GM21529 (cell line): Measurements from ENCODE around the gene LGSN.
"Not testable (repeated sequence)": the region's sequence is repeated elsewhere in the genome, so short reads cannot be mapped to it uniquely, and the experiment has no call there.

Source experiments
- ATAC-seq: cut with Tn5 transposase; IDR thresholded peaks from one replicate; pipeline ENCODE4 v1.9.1; 2021; ENCODE audit not compliant: unreplicated experiment

LGSN gene

DNA sequence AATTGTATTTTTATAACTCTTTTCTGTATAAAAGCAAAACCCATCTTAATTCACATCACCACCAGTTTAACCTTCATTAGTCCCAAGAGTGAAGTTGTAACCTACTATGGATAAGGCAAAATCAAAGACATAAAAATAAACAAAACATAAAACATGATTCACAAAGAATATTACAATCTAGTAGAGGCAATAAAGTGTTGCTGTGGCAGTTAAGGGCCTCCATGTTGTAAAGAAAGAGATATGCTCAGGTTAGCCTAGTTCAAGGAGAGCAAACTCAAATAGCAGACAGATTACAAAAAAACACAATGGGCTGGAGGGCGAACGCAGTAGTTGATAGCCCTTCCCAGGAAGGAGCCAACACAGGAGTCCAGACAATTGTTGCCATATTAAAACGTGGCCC is 13.4 kb downstream of the LGSN start:
- ATAC-seq = no peak

DNA sequence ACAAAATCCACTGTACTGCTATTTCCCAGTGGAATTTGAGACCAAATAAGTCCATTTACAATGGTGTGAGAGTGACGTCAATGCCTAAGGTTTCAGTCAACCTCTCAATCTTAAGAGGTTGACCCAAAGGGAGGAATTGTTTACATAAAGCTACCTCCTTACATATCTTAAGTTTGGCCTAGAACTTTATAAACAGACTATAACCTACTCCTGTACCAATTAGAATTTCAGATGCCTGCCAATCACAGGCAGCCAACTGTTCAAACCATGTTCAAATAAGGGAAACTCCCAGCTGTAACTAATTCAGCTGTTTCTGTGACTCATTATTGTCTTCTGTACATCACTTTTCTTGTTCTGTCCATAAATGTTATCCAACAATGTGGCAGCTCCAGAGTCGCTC is 14.5 kb downstream of the LGSN start:
- no peak for ATAC-seq

DNA sequence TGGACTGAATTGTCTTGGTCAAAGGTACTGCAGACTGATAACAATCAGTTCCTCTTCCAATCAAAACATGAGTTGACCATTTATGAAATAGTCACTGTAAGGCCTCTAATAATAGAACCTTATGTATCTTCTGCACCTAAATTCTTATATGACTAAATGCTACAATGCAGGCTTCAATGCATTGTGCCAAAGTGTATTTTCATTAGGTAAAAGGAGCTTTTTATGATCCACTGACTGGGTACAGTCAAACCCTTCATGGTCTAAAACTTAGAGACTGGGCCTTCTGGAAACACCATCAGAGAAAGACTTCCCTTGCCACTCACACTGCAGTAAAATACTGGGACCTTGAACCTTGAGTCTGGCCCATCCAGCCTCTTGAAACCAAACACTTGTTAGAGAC is 16.3 kb downstream of the LGSN start:
- ATAC-seq = no peak

DNA sequence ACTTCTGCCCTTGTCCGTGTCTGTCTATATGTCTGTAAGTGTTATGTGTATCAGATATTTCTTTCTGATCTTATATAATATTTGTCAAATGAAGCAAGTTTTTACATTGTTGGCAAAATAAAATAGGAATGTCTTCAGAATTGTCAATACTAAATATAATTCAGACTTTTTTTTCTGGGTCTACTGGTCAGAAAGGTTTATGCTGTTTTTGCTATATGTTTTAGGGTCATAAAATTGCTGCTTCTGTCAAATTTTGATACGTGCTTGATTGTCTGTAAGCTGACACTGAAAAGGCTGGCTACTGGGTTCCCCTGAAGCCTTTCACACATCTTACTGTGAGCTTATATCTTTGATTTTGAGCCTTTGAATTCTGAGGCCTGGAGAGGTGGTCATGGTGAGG is 20.1 kb downstream of the LGSN start:
- no peak for ATAC-seq

DNA sequence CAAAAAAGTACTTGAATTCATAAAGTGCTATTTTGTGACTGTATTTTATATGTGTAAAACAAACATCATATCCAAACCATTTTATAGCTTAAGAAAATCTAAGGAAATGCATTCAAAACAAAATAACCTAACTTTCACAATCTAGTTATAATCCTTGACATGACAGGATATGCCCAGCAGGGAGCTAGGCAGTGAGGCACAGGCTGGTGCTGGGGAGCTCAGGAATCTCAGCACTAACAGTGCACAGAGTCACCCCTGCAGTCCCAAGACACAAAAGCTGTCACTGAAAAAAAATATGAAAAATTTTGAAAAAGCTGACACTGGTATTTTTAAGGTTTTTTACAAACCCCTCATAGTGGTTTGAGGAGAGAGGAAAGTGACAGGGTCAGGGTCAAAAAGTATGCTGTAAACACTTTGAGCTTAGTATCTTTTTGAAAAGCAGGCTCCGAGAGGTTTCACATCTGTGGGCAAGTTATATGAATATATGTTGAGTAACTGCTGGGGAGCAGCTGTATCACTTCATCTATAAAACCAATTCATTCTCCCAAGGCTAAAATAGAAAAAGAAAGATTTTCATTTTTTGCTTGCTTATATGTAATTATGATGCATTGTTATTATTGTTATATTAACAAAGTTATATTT is 24.1 kb downstream of the LGSN start:
- ATAC-seq = no peak

DNA sequence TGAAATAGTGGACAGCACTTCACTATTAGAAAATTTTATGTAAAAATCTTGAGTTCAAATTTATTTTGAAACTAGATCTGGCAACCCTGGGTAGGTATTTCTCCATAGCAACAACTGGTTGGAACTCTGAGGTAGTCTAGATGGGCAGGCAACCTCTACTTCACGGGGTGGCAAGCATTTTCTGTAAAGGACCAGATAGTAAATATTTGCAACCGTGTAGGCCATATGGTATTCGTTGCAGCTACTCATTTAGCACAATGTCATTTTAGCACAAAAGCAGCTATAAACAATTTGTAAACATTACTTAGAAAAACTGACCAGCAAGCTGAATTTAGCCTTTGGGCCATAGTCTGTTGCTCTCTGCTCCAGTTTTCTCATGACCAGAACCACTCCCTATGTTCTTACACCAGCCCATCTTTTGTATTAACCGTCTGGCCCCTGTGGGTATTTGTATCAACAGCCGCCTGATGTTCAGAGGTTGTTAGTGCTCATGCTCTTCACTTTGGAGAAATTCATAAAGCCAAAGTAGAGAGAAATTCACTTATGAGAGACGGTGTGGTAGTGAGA is 29.2 kb downstream of the LGSN start:
- ATAC-seq = no peak

DNA sequence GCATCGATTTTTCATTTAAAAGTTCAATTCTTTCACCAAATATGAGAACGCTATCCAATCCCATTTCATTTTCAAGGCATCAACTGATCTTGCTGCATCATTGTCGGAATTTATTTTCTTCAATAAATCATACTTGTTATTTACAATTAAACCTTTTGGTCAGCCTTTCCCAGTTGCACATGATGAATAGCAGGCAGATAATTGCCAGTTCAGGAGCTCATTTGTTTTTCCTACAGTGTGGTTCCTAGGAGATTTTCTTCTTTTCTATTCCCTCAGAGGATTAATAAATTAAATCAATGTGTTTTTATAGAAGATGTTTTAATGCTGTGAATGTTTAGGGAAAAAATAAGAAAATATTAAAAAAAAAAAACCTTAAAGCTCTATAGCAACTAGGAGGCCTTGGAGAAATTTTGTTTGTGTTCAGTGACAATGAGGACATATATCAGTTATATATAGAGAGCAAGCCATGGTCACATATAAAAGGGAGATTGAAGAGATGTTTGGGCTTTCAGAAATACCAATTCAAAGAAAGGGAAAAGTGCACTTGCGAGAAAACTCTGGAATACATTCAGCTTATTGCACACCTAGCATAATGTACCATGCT is 30.4 kb downstream of the LGSN start:
- no peak for ATAC-seq

DNA sequence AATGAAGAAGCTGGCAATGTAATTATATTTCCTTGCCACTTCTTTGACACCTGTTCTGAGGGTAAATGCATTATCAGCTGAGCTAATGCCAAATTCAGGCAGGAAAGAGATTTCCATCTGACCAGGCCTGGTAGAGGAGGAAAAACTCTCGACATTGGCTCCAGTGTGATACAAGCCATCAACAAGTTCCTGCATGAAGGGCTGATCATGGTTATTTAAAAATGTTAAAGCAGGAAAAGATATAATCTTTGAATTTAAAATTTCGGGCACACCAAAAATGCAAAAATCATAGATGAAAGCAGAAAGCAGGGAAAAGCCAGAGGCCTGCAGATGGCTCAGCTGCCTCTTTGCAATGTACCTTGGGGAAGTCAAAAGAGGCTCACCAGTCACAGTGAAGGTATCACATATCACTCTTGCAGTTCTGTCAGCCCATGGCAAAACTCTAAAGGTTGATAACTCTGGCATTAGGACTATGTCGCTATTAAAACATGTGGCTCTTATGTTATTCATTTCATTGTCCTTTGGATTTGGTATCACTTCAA is 39.1 kb downstream of the LGSN start:
- ATAC-seq = no peak

DNA sequence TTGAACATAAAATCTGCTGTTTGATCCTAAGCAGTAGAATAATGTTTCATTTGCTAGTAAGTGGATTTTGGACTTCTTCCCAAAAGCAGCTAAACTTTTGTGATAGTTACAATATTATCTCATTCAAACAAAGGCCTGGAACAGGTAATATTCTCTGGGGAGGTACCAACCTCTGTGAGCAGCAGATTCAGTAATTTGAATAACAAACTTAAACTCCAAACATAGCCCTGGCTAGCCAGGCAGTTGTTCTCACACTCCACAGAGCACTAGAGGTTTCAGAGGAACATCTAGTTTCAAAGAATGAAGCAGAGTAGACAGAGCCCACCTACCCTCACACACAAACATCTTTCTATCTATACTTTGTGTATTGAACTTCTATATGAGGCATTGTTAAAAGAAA is 40.9 kb downstream of the LGSN start:
- ATAC-seq = no peak

DNA sequence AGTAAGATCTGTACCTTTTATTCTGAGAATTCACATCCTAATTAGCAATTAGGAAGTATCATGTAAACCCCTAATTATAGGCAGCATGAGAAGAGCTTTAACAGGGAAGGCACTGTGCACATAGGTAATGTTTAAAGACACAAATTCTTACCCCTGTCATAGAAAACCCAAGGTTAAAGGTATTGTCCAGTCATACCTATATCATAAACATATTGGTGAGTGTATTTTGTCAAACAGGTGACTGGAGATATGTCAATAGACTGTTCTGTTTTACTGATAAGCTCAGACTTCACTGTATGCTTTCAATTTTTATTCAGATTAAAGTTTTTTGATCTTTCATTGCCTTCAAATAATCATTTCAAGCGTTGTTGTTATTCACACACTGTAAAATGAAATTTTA is 43.8 kb downstream of the LGSN start:
- ATAC-seq = no peak

DNA sequence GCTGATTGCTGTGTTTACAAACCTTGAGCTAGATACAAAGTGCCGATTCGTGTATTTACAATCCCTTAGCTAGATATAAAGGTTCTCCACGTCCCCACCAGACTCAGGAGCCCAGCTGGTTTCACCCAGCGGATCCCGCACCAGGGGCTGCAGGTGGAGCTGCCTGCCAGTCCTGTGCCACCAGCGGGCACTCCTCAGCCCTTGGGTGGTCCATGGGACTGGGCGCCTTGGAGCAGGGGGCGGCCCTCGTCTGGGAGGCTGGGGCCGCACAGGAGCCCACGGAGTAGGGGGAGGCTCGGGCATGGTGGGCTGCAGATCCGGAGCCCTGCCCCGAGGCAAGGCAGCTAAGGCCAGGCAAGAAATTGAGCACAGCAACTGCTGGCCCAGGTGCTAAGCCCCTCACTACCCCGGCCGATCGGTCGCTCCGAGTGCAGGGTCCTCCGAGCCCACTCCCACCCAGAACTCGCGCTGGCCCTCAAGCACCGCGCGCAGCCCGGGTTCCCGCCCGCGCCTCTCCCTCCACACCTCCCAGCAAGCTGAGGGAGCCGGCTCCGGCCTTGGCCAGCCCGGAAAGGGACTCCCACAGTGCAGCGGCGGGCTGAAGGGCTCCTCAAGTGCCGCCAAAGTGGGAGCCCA is 44.9 kb downstream of the LGSN start:
- not testable (repeated sequence) for ATAC-seq

DNA sequence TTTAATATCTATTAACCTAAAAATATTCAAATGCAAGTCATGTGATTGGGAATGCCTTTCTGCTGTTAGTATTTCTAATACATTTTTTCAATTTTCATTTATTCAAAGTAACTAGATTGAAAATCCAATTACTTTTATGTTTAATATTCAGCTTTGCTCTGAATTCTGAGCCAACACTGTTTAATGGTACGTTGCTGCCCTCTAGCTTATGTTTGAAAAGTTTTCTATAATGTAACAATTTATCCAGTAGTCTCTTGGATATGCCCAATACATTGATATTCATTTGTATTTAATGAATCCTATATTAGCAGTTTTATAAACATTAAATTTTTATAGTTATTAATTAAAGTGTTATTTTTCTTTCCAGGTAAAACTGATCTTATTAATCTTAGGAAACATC is 47.4 kb downstream of the LGSN start:
- no peak for ATAC-seq

DNA sequence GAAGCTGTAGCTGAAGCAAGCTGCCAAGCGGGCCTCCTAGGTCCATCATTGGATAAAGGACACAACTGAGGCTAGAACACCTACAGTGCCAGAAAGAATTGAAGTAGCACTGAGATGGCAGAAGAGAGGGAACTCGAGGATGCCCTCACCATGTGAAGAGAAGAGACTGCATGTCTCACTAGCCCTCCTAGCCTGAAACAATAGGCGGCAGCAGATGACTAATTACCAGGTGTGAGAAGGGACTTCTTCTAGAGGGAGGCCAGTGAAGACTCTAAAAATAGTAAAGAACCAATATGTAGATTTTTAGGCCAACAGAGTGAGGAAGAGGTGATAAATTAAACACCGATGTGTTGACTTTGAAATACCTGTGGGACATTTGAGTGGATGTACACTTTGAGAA is 50.3 kb downstream of the LGSN start:
- peak; percentile 48 for ATAC-seq

DNA sequence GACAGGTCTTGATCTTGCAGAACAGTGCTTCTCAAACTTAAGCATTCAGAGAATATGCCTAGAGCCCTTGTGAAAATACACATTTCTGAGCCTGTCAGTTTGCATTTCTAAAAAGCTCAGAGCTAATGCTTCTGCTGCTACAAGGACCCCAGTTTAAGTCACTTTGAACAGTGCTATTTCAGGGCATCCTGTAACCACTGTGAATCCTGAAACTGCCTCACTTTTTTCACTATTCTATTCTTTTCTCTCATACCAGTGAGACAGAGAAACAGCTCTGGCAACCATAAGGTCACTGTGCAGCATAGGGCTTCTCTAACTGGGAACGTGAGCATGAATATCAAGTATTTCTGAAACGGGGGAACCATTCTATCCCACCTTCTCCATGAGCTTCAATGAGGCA is 51.2 kb downstream of the LGSN start:
- peak; percentile 70 for ATAC-seq

DNA sequence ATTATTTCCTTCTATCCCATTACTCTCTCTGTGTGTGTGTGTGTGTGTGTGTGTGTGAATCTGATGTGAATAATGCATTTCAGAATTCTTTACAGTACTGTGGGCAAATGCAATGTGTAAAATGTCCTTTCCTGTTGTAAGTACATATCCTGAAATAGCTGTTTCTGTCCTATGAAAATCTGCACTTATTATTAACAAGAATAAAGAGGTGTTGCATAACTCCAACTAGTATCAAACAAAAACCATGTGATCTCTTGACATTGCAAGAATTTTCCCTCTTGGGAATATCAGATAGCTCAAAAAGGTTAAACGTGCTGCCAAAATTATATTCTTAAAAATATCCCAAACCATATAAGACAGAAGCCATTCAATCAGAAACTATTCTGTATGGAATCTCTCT is 52.0 kb downstream of the LGSN start:
- no peak for ATAC-seq

DNA sequence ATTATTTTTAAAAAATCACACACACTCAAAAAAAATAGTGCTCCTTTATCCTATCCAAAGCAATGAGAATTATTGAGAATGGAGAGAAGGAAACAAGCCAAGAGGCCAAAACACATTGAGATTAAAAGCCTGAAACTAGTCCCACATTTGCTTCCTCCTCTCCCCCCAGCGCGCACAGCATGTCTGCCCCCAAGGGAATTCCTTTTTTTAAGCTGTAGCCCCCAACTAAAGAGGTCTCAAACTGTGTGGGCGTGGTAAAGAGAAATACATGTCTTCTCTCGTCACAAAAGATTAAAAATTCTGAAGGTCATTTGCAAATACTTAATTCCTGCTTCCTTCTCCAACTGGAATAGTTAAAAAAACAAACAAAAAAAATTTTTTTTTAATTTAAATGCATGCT is 52.7 kb downstream of the LGSN start:
- ATAC-seq = no peak

DNA sequence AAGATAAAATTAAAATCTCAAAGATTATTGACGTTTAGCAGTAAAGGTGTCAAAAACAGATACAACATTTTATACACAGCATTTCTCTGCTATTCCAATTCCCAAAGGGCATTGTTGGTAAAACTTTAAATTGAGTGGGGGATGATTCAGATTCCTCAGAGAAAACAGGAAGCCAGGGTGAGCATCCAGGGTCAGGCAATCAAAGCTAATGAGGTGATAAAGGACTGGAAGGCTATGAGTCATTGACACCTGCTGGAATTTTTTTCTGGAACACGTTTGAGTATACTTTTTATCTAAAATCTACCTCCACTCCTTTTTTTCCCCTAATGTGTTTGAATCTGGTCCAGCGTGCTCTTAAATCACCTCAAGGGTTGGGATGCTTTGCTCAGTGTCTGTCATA is 56.3 kb downstream of the LGSN start:
- ATAC-seq = no peak

DNA sequence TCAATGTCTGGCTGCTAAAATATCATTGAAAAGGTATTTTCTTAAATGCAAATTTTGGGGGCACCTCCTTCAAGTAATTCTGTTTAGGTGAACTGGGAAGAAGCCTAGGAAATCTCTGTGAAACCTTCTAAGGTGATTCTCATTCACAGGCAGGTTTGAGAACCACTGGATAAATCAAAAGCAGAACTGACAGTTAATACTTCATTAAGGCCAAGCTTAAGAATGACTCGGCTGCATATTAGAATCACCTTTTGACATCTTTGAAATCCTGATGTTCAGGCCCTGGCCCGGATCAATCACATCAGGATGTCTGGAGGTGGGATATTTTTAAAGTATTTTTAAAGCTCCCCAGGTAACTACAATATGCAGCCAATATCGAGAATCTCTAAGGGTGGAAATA is 58.0 kb downstream of the LGSN start:
- peak; percentile 78 for ATAC-seq

DNA sequence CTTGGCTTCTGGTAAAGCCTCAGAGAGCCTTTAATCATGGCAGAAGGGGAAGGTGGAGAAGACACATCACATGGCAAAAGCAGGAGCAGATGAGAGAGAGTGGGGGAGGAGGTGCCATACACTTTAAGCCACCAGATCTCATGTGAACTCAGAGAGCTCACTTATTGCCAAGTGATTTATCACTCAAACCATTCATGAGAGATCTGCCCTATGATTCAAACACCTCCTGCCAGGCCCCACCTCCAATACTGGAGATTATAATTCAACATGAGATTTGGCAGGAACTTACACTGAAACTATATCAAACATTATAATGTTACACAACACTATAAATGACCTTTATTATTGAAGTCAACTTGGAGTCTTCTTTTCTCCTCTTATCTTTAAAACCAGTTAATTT is 60.6 kb downstream of the LGSN start:
- no peak for ATAC-seq

DNA sequence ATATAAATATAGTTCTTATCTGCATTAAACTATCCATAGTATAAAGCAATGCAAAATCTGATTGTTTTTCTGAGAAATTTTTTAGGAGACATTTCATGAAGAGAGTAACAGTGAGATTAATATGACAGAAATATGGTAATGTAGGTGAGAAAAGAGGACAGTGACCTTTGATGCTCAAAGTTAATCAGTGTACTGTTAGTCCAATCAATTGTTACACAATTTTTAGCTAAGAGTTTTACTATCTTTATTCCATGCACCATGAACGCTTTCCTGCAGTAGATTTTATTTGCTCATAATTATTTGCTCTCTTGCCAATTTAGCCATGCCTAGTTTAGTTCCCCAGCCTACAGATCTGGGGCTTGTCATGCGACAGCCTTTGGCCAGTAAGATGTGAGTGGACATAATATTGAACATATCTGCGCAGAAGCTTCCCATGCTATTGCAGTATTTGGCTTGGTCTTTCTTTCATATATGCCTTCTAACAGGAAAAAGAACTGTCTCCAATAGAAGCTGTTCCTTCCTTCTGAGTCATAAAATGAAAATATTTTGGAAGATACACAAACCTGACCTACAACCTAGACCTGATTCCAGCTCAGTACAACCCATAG is 69.8 kb downstream of the LGSN start:
- ATAC-seq = no peak

DNA sequence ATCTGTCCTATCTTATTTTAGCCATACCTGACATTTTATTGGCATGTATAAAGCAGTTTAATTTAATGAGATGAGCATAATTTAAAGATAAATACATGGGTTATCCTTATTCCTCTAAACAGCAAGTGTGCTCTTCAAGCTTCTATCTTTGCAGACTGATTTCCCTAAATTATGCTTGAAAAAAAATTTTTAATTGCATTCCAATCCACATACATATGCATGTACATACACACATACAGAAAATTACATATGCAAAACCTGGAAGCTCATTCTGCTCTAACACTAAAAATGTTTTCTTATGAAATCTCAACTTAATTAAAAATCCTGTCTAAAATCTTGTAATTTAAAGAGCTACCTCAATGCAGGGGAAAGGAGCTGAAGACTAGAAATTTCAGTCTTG is 73.2 kb downstream of the LGSN start:
- no peak for ATAC-seq

DNA sequence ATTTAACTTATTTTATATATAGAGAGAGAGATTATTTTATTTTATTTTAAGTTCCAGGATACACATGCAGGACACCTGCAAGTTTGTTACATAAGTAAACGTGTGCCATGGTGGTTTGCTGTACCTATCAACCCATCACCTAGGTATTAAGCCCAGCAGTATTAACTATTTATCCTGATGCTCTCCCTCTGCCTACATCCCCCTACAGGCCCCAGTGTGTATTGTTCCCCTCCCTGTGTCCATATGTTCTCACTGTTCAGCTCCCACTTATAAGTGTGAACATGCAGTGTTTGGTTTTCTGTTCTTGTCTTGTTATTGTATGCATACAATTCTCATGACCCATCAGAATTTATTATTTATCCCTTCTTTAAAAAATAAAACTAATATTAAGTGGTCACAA is 73.9 kb downstream of the LGSN start:
- ATAC-seq = peak; percentile 69
